Measurements from ENCODE around the gene ATMIN.

ATMIN gene

GRCh38 chr16:81006211-81006812 is 29.3 kb upstream of the ATMIN start:
- WGBS (ENCODE audit: extremely low coverage, insufficient coverage, insufficient read length) = no CpG with 5 or more reads among the region's 50 CpGs
- peaks cover 12% of the 10 kb centered on the region for H3K79me1 ChIP-seq (ENCODE audit: low read length)

GRCh38 chr16:81006813-81007695 is 28.6 kb upstream of the ATMIN start, which contains the start of the genes CENPN and CMC2:
Gene CENPN (plus strand): TSS chr16:81007214. CDS start chr16:81011940, 4,726 bp downstream.
Gene CMC2 (minus strand): TSS chr16:81006885. CDS start chr16:80997394, 9,491 bp downstream.
- peak within 1 kb of the TSS; percentile 92 for H2BK120ac ChIP-seq (ENCODE audit: insufficient read depth, low read length, poor library complexity)
- H3K79me1 ChIP-seq (ENCODE audit: low read length) = peaks cover 12% of the 10 kb centered on the region
- H2AFZ ChIP-seq (ENCODE audit: insufficient read depth, low read length, poor library complexity) = peak within 1 kb of the TSS; percentile 74
- H3K23ac ChIP-seq (ENCODE audit: low read length) = no peak within 1 kb of the TSS
- peak within 1 kb of the TSS; percentile 85 for H2BK5ac ChIP-seq (ENCODE audit: low read depth, low read length, poor library complexity)
- H3K9me3 ChIP-seq (ENCODE audit: insufficient read depth, low read depth, low read length) = no peaks in the 10 kb centered on the region
- H3K4ac ChIP-seq (ENCODE audit: low read depth, low read length) = peak within 1 kb of the TSS; percentile 76
- H3K36me3 ChIP-seq (ENCODE audit: control insufficient read depth in 1 of 2, insufficient read depth in 2 of 2, low read length in 2 of 2) = peaks cover 5 to 6% of the 10 kb centered on the region in 2 experiments
- H4K8ac ChIP-seq (ENCODE audit: low read depth, low read length) = peak within 1 kb of the TSS; percentile 86
- H3K79me2 ChIP-seq (ENCODE audit: control insufficient read depth, insufficient read depth, low read length, poor library complexity) = peaks cover 14% of the 10 kb centered on the region
- peak within 1 kb of the TSS; percentile 88 for H3K14ac ChIP-seq (ENCODE audit: low read length)
- peak within 1 kb of the TSS; percentile 86 for H3K27ac ChIP-seq (ENCODE audit: low read depth, low read length)
- peak within 1 kb of the TSS; percentile 60 for H4K12ac ChIP-seq (ENCODE audit: low read depth, low read length)
- peak within 1 kb of the TSS; percentile 55 for H3K4me2 ChIP-seq (ENCODE audit: low read length)
- peak within 1 kb of the TSS; percentile 53 for H2AK5ac ChIP-seq (ENCODE audit: low read length)
- no peaks in the 10 kb centered on the region for H3K27me3 ChIP-seq (ENCODE audit: insufficient read depth, low read length)
- peak; percentile 99 for DNase-seq
- peak within 1 kb of the TSS; percentile 98 for H3K9ac ChIP-seq (ENCODE audit: low read length)
- H3K4me1 ChIP-seq (ENCODE audit: control insufficient read depth in 1 of 2, insufficient read depth in 2 of 2, low read length in 2 of 2) = peaks cover 2 to 3% of the 10 kb centered on the region in 2 experiments
- peak within 1 kb of the TSS; percentile 92 for H3K4me3 ChIP-seq (ENCODE audit: low read depth, low read length)
- no CpG with 5 or more reads among the region's 75 CpGs for WGBS (ENCODE audit: extremely low coverage, insufficient coverage, insufficient read length)
- H3K18ac ChIP-seq (ENCODE audit: low read length) = peak within 1 kb of the TSS; percentile 81
- peak within 1 kb of the TSS; percentile 73 for H2BK12ac ChIP-seq (ENCODE audit: low read length)
- H4K91ac ChIP-seq (ENCODE audit: low read depth, low read length) = peak within 1 kb of the TSS; percentile 92

More at GRCh38 chr16:81006211-81006812, 29.3 kb upstream of the ATMIN start:
- H4K12ac ChIP-seq (ENCODE audit: low read depth, low read length) = peak overlapping the region; percentile 60
- peak overlapping the region; percentile 53 for H2AK5ac ChIP-seq (ENCODE audit: low read length)
- H2AFZ ChIP-seq (ENCODE audit: insufficient read depth, low read length, poor library complexity) = peak overlapping the region; percentile 57
- peak overlapping the region; percentile 92 for H3K4me3 ChIP-seq (ENCODE audit: low read depth, low read length)
- H4K8ac ChIP-seq (ENCODE audit: low read depth, low read length) = peak overlapping the region; percentile 67
- H3K23ac ChIP-seq (ENCODE audit: low read length) = no peak overlapping the region
- peak overlapping the region; percentile 55 for H3K4me2 ChIP-seq (ENCODE audit: low read length)
- peak overlapping the region; percentile 79 for H2BK5ac ChIP-seq (ENCODE audit: low read depth, low read length, poor library complexity)
- H3K27me3 ChIP-seq (ENCODE audit: insufficient read depth, low read length) = no peaks in the 10 kb centered on the region
- peak overlapping the region; percentile 86 for H3K27ac ChIP-seq (ENCODE audit: low read depth, low read length)
- peak overlapping the region; percentile 49 for H4K91ac ChIP-seq (ENCODE audit: low read depth, low read length)
- peak; percentile 53 to 77 for DNase-seq
- peaks cover 3 to 4% of the 10 kb centered on the region in 2 experiments for H3K36me3 ChIP-seq (ENCODE audit: control insufficient read depth in 1 of 2, insufficient read depth in 2 of 2, low read length in 2 of 2)
- no peaks in the 10 kb centered on the region for H3K9me3 ChIP-seq (ENCODE audit: insufficient read depth, low read depth, low read length)
- peak overlapping the region; percentile 81 for H3K18ac ChIP-seq (ENCODE audit: low read length)
- peak overlapping the region; percentile 76 for H3K4ac ChIP-seq (ENCODE audit: low read depth, low read length)
- H3K14ac ChIP-seq (ENCODE audit: low read length) = peak overlapping the region; percentile 69
- peak overlapping the region; percentile 79 for H3K9ac ChIP-seq (ENCODE audit: low read length)
- peaks cover 14% of the 10 kb centered on the region for H3K79me2 ChIP-seq (ENCODE audit: control insufficient read depth, insufficient read depth, low read length, poor library complexity)
- H3K4me1 ChIP-seq (ENCODE audit: control insufficient read depth in 1 of 2, insufficient read depth in 2 of 2, low read length in 2 of 2) = peaks cover 2 to 3% of the 10 kb centered on the region in 2 experiments
- no peak overlapping the region for H2BK12ac ChIP-seq (ENCODE audit: low read length)
- H2BK120ac ChIP-seq (ENCODE audit: insufficient read depth, low read length, poor library complexity) = peak overlapping the region; percentile 69

- Histone ChIP-seq H3K4ac (ENCODE audit: low read depth, low read length) (peak overlapping the region; percentile 57), H3K4me1 (ENCODE audit: control insufficient read depth in 1 of 2, insufficient read depth in 2 of 2, low read length in 2 of 2) (peaks cover 2 to 3% of the 10 kb centered on the region in 2 experiments), H3K18ac (ENCODE audit: low read length) (no peak overlapping the region), H4K8ac (ENCODE audit: low read depth, low read length) (no peak overlapping the region), H3K9ac (ENCODE audit: low read length) (no peak overlapping the region), H4K12ac (ENCODE audit: low read depth, low read length) (no peak overlapping the region), H2BK5ac (ENCODE audit: low read depth, low read length, poor library complexity) (no peak overlapping the region), H3K4me2 (ENCODE audit: low read length) (peak overlapping the region; percentile 55), H3K9me3 (ENCODE audit: insufficient read depth, low read depth, low read length) (no peaks in the 10 kb centered on the region), H2BK12ac (ENCODE audit: low read length) (no peak overlapping the region), H3K79me2 (ENCODE audit: control insufficient read depth, insufficient read depth, low read length, poor library complexity) (peaks cover 14% of the 10 kb centered on the region), H3K36me3 (ENCODE audit: control insufficient read depth in 1 of 2, insufficient read depth in 2 of 2, low read length in 2 of 2) (peaks cover 11 to 13% of the 10 kb centered on the region in 2 experiments), H3K27me3 (ENCODE audit: insufficient read depth, low read length) (no peaks in the 10 kb centered on the region), H2BK120ac (ENCODE audit: insufficient read depth, low read length, poor library complexity) (no peak overlapping the region), H3K14ac (ENCODE audit: low read length) (no peak overlapping the region), H4K91ac (ENCODE audit: low read depth, low read length) (no peak overlapping the region), H2AFZ (ENCODE audit: insufficient read depth, low read length, poor library complexity) (no peak overlapping the region), H3K23ac (ENCODE audit: low read length) (no peak overlapping the region), H3K27ac (ENCODE audit: low read depth, low read length) (no peak overlapping the region), H3K79me1 (ENCODE audit: low read length) (peaks cover 12% of the 10 kb centered on the region), H3K4me3 (ENCODE audit: low read depth, low read length) (no peak overlapping the region), H2AK5ac (ENCODE audit: low read length) (no peak overlapping the region)
- no peak for DNase-seq
- WGBS (ENCODE audit: extremely low coverage, insufficient coverage, insufficient read length) = no CpG with 5 or more reads among the region's 12 CpGs
Measured at GRCh38 chr16:81008505-81008789, 27.2 kb upstream of the ATMIN start.

GRCh38 chr16:81012974-81013373 is 22.7 kb upstream of the ATMIN start:
- peaks cover 29 to 34% of the 10 kb centered on the region in 2 experiments for H3K36me3 ChIP-seq (ENCODE audit: control insufficient read depth in 1 of 2, insufficient read depth in 2 of 2, low read length in 2 of 2)
- H3K14ac ChIP-seq (ENCODE audit: low read length) = no peak overlapping the region
- H3K4ac ChIP-seq (ENCODE audit: low read depth, low read length) = no peak overlapping the region

More at GRCh38 chr16:81012974-81013373, 22.7 kb upstream of the ATMIN start:
- Histone ChIP-seq H3K18ac (ENCODE audit: low read length) (no peak overlapping the region), H3K79me1 (ENCODE audit: low read length) (no peaks in the 10 kb centered on the region), H3K27ac (ENCODE audit: low read depth, low read length) (no peak overlapping the region), H4K12ac (ENCODE audit: low read depth, low read length) (no peak overlapping the region), H2BK5ac (ENCODE audit: low read depth, low read length, poor library complexity) (no peak overlapping the region), H3K23ac (ENCODE audit: low read length) (no peak overlapping the region), H3K9ac (ENCODE audit: low read length) (no peak overlapping the region), H2BK12ac (ENCODE audit: low read length) (no peak overlapping the region), H3K4me3 (ENCODE audit: low read depth, low read length) (no peak overlapping the region), H2BK120ac (ENCODE audit: insufficient read depth, low read length, poor library complexity) (no peak overlapping the region), H2AFZ (ENCODE audit: insufficient read depth, low read length, poor library complexity) (no peak overlapping the region), H4K8ac (ENCODE audit: low read depth, low read length) (no peak overlapping the region), H3K79me2 (ENCODE audit: control insufficient read depth, insufficient read depth, low read length, poor library complexity) (peaks cover under 1% of the 10 kb centered on the region), H4K91ac (ENCODE audit: low read depth, low read length) (no peak overlapping the region), H3K27me3 (ENCODE audit: insufficient read depth, low read length) (no peaks in the 10 kb centered on the region), H3K4me2 (ENCODE audit: low read length) (no peak overlapping the region), H3K4me1 (ENCODE audit: control insufficient read depth in 1 of 2, insufficient read depth in 2 of 2, low read length in 2 of 2) (peaks cover 0 to 3% of the 10 kb centered on the region in 2 experiments), H2AK5ac (ENCODE audit: low read length) (no peak overlapping the region), H3K9me3 (ENCODE audit: insufficient read depth, low read depth, low read length) (no peaks in the 10 kb centered on the region)
- no peak for DNase-seq
- WGBS (ENCODE audit: extremely low coverage, insufficient coverage, insufficient read length) = no CpG with 5 or more reads among the region's 3 CpGs

All from trophoblast cell (in vitro differentiated cells and primary cell).